A549 (cell line): ENCODE results near the gene ELANE.

Experiments
- EP300 ChIP-seq, 2 experiments: fragments of >200 bp; sonication (Bioruptor Twin); formaldehyde crosslinking; IDR thresholded peaks; 2 replicates in 1 of 2; 3 replicates in 1 of 2; pipeline ENCODE4 v1.6.1; 2016 to 2017
- JUN ChIP-seq, 2 experiments: fragments of >200 bp; sonication (Bioruptor Twin); formaldehyde crosslinking; IDR thresholded peaks; 2 replicates in 1 of 2; 3 replicates in 1 of 2; pipeline ENCODE4 v1.6.1; 2016 to 2017

DNA sequence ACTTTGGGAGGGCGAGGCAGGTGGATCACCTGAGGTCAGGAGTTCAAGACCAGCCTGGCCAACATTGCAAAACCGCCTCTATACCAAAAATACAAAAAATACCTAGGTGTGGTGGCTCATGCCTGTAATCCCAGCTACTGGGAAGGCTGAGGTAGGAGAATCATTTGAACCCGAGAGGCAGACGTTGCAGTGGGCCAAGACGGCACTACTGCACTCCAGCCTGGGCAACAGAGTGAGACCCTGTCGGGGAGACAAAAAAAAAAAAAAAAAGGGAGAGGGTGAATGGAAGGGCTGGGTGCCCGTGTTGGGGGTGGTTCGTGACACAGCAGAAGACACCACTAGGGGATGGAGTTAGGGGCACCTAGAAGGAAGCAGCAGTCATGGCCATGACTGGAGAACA lies 18.2 kb downstream of the ELANE start:
- TF ChIP-seq JUN (IDR thresholded peaks at IDR 0.05) (no peak), EP300 (IDR thresholded peaks at IDR 0.05) (no peak)
